ENCODE results near the gene CD7. TPM values are rescaled to one million over a fixed set of nuclear protein-coding genes. Genes with fewer than 3 reads are reported as not detected.

Gene CD7
- total and polyA plus RNA-seq, 8 donors = 2.0 to 8.6 (median 3.7) TPM; not detected in 3

GRCh38 chr17:82313195-82314011, 4.0 kb downstream of the CD7 start:
- intact Hi-C loops (cut with DNase I; ENCODE audit: low total_unique reads) = no loop called here
- H3K4me1 ChIP-seq = peaks cover 6 to 21% (median 12%) of the 10 kb centered on the region in 4 donors
- H3K36me3 ChIP-seq = no peaks in the 10 kb centered on the region
- 84 to 88% (median 87%) methylated on average over 24 to 28 of the region's 28 CpGs for WGBS, 5 donors
- H3K4me3 ChIP-seq = no peak overlapping the region
- no peak for DNase-seq
- H3K9me3 ChIP-seq = no peaks in the 10 kb centered on the region
- no peak overlapping the region for H3K27ac ChIP-seq
- peaks cover 10 to 84% (median 46%) of the 10 kb centered on the region in 3 donors for H3K27me3 ChIP-seq
- TF ChIP-seq CTCF (IDR thresholded peaks at IDR 0.05) (no peak), POLR2AphosphoS5 (IDR thresholded peaks at IDR 0.05) (no peak), POLR2A (IDR thresholded peaks at IDR 0.05) (no peak), EP300 (IDR thresholded peaks at IDR 0.05) (no peak)

DNA sequence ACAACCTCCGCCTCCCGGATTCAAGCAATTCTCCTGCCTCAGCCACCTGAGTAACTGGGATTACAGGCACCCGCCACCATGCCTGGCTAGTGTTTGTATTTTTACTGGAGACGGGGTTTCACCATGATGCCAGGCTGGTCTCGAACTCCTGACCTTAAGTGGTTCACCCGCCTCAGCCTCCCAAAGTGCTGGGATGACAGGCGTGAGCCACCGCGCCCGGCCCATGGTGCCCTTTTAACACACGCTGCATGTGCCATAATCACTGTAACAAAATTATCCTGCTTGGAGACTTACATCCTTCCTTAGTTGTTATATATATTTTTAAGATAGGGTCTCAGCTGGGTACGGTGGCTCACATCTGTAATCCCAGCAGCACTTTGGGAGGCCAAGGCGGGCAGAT, 5.4 kb downstream of the CD7 start:
- H3K4me1 ChIP-seq = peaks cover 6 to 21% (median 12%) of the 10 kb centered on the region in 4 donors
- 90 to 93% (median 91%) methylated on average over 13 of the region's 13 CpGs for WGBS, 5 donors
- intact Hi-C loops (cut with DNase I; ENCODE audit: low total_unique reads) = no loop called here
- no peaks in the 10 kb centered on the region for H3K36me3 ChIP-seq
- no peaks in the 10 kb centered on the region for H3K9me3 ChIP-seq
- no peak overlapping the region for H3K27ac ChIP-seq
- DNase-seq = no peak
- peaks cover 10 to 82% (median 46%) of the 10 kb centered on the region in 3 donors for H3K27me3 ChIP-seq
- H3K4me3 ChIP-seq = no peak overlapping the region
- TF ChIP-seq POLR2A (IDR thresholded peaks at IDR 0.05) (no peak), POLR2AphosphoS5 (IDR thresholded peaks at IDR 0.05) (no peak), EP300 (IDR thresholded peaks at IDR 0.05) (no peak), CTCF (IDR thresholded peaks at IDR 0.05) (no peak)

- 79 to 86% (median 83%) methylated on average over 6 to 21 of the region's 21 CpGs for WGBS, 5 donors
Observed at GRCh38 chr17:82310877-82311276, 6.5 kb downstream of the CD7 start.

DNA sequence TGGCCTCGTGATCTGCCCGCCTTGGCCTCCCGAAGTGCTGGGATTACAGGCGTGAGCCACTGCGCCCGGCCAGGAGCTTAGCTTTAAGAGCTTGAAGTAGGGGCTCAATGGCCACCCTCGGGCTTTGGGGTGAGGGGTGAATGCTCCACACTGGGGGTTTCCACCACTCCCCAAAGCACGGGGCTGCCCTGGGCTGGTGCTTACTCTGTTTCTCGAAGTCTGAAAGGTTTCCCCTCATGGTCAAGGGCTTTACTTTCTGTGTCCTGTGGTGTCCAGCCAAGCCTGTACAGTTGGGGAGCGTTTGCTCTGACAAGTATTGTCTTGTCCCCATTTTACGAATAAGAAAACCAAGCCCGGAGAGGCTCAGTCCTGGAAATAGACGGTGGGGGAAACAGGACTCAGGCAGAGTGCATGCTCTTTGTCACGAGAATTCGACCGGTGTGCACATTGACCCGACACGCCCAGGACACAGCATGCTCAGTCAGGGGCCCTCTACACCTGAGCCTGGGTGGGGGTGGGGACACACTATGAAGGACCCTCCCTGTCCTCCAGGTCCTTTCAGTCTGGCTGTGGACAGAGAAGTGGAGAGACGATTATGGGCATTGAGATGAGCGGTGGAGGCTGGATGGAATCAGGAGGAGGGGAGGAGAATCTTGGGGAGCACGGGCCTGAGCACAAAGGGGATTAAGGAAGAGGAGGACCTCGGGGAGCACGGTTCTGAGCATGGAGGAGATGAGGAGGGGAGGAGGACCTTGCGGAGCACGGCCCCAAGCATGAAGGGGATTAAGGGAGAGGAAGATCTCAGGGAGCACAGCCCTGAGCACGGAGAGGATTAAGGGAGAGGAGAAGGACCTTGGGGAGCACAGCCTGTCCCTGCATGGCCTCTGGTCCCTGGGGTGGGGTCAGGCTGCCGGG, 7.5 kb downstream of the CD7 start:
- WGBS, 5 donors = 70 to 77% (median 73%) methylated on average over 26 to 27 of the region's 27 CpGs
- TF ChIP-seq CTCF (IDR thresholded peaks at IDR 0.05) (no peak), POLR2AphosphoS5 (IDR thresholded peaks at IDR 0.05) (no peak), EP300 (IDR thresholded peaks at IDR 0.05) (no peak), POLR2A (IDR thresholded peaks at IDR 0.05) (no peak)
- peaks cover 6 to 61% (median 26%) of the 10 kb centered on the region in 3 donors for H3K27me3 ChIP-seq

More at GRCh38 chr17:82310877-82311276, 6.5 kb downstream of the CD7 start:
- H3K4me1 ChIP-seq = peaks cover 3 to 15% (median 7%) of the 10 kb centered on the region in 4 donors
- H3K27me3 ChIP-seq = peaks cover 10 to 71% (median 35%) of the 10 kb centered on the region in 3 donors
- H3K36me3 ChIP-seq = no peaks in the 10 kb centered on the region
- H3K9me3 ChIP-seq = no peaks in the 10 kb centered on the region
- TF ChIP-seq EP300 (IDR thresholded peaks at IDR 0.05) (no peak), POLR2AphosphoS5 (IDR thresholded peaks at IDR 0.05) (no peak)
- no peak overlapping the region for H3K27ac ChIP-seq
- DNase-seq = no peak
- intact Hi-C loops (cut with DNase I; ENCODE audit: low total_unique reads) = no loop called here
- H3K4me3 ChIP-seq = no peak overlapping the region

More for the DNA sequence above, 7.5 kb downstream of the CD7 start:
- peaks cover 0 to 5% (median 0%) of the 10 kb centered on the region in 4 donors for H3K4me1 ChIP-seq
- no peak overlapping the region for H3K27ac ChIP-seq
- no peak overlapping the region for H3K4me3 ChIP-seq
- DNase-seq = no peak
- H3K9me3 ChIP-seq = no peaks in the 10 kb centered on the region
- no peaks in the 10 kb centered on the region for H3K36me3 ChIP-seq
- intact Hi-C loops (cut with DNase I; ENCODE audit: low total_unique reads) = no loop called here

Data from stomach (tissue), 9 donors.